NCI-H146 treated with DMSO at 0.1 percent for 48 hours (cell line): ENCODE results near the gene GSE1.

Experiments used
- DNase-seq: peaks from one replicate; lab custom pipeline; 2025; ENCODE audit not compliant: unreplicated experiment; lab: John Stamatoyannopoulos, UW

The GSE1 gene

DNA sequence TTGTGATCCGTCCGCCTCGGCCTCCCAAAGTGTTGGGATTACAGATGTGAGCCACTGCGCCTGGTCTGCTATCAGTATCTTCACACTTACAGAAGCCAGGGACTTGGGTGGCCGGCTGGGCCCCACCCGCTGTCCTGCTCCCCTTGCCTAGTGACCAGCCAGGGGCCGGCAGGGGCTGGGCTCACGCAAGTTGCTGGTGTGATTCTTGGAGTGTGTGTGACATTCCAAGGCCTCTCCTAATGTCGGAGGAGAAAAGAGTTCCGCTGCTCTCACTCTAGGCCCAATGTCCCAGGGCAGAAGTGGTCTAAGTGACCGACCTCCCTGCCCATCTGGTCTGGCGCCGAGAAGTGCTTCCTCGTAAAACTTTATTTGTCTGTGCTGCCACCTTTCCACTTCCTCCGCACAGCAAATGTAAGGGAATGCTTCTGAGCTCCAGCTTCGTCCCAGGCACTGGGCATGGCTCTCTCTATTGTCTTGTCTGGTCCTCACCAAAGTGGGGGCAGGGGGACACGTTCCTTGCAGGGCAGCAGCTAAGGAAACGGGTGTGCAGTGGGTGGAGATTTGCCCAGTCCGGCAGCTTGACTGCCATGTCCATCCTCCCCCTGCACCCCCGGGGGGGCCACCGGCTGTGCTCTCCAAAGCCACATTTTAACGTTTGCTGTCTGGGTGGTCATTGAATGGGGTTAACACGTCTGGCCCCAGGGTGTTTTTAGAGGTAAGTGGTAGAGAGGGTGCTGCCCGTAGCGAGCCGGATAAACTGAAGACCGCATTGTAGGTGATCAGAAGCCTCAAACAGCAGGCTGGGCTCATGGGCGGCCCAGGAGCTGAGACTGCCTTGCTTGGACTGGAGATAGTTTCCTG lies 7.8 kb upstream of the GSE1 start:
- no peak for DNase-seq

GRCh38 chr16:85605912-85606841 lies 6.9 kb upstream of the GSE1 start:
- no peak for DNase-seq

DNA sequence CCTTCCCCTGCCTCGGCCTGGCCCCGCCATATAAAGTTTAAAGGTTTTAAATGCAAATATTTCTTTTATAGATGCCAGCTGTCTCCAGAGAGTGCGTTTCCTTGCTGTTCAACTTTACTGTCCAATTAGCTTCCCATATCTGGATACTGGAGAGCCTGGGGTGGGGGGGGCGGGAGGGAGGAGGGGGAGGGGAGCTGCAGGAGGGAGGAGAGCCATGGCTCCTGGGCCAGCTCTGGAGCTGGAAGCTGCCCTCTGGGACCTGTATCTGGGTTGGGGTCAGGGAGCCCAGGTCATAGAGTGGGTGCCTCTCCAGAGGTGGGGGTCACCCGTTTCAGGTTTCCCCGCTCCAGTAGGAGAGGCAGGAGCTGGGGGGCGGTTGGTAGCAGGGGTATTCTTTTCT lies 6.2 kb upstream of the GSE1 start:
- no peak for DNase-seq

DNA sequence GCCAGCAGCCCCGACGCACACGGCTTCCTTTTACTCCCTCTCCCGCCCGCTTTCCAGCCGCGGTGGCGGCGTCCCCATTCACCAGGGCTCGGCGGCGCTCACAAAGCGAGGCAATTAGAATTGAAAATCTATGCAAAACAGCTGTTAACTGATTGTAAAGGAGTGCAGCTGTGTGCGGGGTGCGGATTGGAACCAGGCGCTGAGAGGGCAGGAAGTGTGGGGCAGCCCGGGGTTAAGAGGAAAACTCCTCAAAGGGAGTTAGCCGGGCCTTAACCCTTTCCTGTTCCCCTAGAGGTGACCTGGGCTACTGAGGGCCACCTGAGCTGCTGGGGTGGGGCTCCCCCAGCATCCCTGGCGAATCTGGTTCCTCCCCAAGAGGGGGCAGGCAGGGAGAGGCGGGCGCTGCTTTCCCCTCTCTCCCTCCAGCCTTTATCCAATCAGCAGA lies 5.8 kb upstream of the GSE1 start:
- DNase-seq, result no peak

DNA sequence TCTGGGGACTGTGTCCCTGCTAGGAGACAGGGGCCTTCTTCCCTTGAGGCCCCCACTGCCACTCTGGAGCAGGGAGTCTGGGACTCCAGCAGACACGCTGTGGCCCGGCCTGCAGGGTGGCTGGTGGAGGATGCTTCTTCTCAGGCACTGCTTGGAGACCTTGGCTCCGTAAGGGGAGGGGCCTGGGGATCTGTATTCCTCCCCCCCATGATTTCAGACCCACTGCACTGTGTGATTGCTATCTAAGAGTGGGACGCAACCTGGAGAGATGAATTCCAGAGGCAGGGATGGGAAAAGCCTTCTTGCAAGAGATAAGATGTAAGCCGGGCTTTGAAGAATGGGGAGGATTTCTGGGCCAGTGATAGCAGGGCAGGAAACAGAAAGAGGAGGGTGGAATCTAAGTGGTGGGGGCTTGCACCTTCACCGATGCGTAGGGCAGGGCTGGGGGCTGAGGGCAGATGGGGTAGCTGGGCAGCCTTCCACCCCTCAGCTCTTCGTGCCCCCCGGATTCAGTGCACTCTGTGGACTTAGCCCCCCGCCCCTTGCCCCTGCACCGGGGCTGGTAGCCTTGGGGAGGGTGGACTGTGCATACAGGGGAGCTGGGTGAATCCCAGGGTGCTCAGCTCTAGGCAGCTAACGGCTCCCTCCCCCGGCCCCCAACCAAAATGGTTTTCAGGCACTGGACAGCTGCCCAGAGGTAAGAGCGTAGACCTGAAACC lies 5.2 kb upstream of the GSE1 start:
- no peak for DNase-seq

GRCh38 chr16:85608515-85608885 lies 4.6 kb upstream of the GSE1 start:
- peak; percentile 2 for DNase-seq

GRCh38 chr16:85608887-85609286 lies 4.2 kb upstream of the GSE1 start:
- no peak for DNase-seq

- no peak for DNase-seq
These were observed 3.6 kb upstream of the GSE1 start for GRCh38 chr16:85609539-85609938.

GRCh38 chr16:85610059-85610445 lies 3.1 kb upstream of the GSE1 start:
- DNase-seq, result no peak

DNA sequence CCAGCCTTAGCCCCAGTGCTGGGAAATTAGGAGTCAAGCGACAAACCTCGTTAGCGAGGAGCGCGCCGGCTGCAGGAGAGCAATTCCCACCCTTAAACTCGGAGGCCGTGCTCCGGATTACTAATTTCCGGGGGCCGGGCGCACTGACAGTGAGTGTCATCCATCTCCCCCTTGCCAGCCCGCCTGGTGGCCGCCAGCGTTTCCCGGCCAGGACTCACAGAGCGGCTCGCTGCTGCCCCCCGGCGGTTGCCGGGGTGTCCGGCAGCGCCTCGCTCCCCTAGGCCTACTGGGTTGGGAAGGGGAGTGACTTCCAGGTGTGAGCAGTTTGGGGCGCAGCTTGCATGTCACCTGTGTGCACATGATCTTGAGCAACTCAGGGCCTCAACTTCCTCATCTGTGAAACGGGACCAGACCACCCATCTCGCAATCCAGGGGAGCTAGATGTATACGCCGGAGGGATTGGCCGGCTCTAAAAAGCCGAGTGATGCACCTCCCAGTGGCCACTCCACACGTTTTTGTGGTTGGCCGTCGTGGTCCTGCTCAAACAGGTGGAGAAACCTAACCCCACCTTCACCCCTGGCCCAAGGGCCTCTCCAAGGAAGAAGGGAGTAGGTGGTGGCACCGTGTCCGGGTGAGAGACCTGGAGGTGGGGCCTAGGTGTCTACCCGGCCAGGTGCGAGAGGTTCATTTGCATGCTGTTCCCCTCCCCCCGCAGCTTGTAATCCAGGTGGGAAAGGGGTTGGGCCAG lies 2.5 kb upstream of the GSE1 start:
- DNase-seq, result peak; percentile 65

DNA sequence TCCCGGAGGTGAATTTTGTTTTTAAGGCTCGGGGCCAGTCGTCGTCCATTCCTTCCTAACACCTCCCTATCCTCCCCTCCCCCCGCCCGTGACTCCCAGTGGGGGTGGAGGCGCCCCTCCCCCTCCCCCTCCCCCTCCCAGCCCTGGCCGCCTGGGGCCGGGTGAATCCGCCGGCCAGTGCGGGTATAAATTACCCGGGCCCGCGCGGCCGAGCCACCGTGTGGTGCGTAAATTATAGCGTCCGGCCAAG lies 2.0 kb upstream of the GSE1 start:
- DNase-seq, result no peak

DNA sequence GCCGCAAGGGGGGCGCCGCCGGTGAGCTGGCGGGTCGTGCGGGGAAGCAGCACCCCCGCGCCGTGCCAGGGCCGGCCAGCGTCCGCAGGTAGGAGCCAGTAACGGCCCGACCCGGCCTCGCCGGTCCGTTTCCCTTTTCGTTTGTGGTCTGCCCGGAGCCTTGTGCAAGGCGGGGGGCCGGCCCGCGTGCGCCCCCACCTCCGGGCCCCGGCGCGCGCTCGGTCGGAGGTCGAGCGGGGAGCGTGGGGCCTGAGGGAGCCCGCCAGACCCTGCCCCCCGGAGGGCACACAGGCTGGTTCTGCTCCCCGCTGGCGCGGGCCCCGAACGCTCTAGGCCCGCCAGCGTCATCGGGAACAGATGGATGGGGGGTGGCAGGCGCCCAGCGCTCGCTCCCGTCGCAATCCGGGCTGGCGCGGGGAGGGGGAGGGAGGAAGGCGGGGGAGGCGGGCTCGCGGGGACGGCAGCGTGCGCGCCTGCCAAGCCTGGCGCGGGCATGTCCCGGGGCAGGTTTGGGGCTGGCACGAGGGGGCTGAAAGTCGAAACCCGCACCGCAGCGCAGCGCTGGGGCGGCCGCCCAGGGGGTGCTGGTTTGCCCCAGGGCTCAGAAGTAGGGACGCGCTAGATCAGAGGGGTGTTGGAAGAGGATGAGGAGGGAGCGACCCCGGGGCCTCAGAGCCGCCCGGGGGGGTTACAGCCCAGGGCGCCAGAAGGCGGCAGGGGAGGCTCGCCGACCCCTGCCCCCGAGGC lies 1.5 kb upstream of the GSE1 start:
- DNase-seq, result peak; percentile 3

- DNase-seq, result no peak
These were observed 826 bp upstream of the GSE1 start for GRCh38 chr16:85612191-85612800.

DNA sequence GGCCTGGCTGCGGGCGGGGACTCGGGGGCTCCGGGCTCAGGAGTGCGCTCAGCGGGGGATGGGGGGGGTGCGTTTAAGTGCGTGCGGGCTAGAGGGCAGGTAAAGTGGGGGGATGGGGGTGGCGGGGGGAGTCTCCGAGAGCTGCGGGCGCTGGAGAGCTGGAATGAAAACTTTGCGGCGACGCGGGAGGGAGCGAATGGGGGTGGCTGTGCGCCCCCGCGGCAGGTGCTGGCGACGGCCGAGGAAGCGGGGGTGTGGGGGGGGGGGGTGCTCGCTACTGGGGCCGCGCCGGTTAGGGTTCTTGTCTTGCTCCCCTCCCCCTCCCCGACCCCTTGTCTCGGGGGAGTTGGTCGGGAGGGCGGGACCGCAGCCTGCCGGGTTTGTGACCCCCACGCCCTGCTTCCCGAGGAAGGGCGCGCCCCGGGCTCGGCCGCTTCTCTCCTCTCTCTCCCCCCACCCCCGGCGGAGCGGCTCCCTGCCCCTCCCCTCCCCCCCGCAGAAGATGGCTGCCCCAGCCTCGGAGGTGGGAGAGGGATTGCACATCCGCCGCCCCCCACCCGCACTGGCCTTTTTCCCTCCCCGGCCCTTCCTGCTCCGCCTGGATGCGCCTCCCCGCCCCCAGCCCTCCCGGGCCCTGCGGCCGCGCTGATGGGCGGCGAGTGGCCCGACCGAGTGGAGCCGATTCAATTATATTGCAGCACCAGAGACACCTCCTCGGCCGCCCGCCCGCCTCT lies 649 bp downstream of the GSE1 start:
- DNase-seq, result peak; percentile 38

- DNase-seq, result no peak
These were observed 1.4 kb downstream of the GSE1 start for GRCh38 chr16:85614338-85615013.

GRCh38 chr16:85615014-85615851 lies 2.1 kb downstream of the GSE1 start:
- no peak for DNase-seq

- DNase-seq, result no peak
These were observed 2.9 kb downstream of the GSE1 start for GRCh38 chr16:85615852-85616606.
